GM12874 (cell line): Measurements from ENCODE around the gene CAMK1D.

Source experiments
- CTCF ChIP-seq: IDR thresholded peaks from 2 replicates; pipeline ENCODE4 v1.5.1; 2011; ENCODE audit warnings: low read depth, mild to moderate bottlenecking, control low read depth, low read length, moderate library complexity; ENCODE audit not compliant: insufficient read depth

Gene CAMK1D

GRCh38 chr10:12561720-12562119 lies 212.4 kb downstream of the CAMK1D start:
- TF ChIP-seq CTCF = no peak

- TF ChIP-seq CTCF = no peak
These were observed 214.1 kb downstream of the CAMK1D start for GRCh38 chr10:12563489-12563888.

GRCh38 chr10:12564173-12564572 lies 214.8 kb downstream of the CAMK1D start:
- no peak for TF ChIP-seq CTCF

GRCh38 chr10:12566161-12567115 lies 217.1 kb downstream of the CAMK1D start:
- TF ChIP-seq CTCF = no peak

- no peak for TF ChIP-seq CTCF
These were observed 219.2 kb downstream of the CAMK1D start for GRCh38 chr10:12568391-12569009.

- no peak for TF ChIP-seq CTCF
These were observed 222.9 kb downstream of the CAMK1D start for GRCh38 chr10:12572281-12572680.

- TF ChIP-seq CTCF = no peak
These were observed 228.3 kb downstream of the CAMK1D start for GRCh38 chr10:12577610-12578009.
